ENCODE data around the gene UMPS.

The UMPS gene

DNA sequence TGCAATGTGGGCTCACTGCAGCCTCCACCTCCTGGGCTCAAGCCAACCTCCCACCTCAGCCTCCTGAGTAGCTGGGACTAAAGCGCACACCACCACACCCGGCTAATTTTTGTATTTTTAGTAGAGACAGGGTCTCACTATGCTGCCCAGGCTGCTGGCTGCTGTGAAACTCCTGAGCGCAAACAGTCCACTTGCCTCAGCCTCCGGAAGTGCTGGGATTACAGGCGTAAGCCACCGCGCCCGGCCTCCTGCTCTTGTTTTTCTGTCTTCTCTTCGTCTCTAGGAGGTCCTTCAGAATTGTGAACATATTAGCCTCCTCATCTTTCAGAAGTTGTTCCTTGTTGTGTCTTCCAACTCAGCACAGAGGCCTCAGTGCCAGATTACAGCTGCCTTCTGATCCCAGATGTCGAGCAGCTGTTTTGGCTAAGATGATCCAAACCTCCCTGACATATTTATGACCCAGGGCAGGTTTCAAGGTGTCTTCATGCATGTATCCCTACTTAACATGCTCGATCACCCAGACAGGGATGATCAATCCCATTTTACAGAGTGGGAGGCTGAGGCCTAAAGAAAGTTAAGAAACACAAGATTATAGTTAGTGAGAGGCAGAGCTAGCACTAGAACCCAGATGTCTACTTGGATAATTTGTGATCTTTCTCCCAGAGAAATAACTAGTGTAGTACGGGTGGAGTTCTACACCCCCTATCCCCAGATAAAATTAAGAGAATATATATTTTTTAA, 32.1 kb upstream of the UMPS start:
- TF ChIP-seq, protein P1, sequence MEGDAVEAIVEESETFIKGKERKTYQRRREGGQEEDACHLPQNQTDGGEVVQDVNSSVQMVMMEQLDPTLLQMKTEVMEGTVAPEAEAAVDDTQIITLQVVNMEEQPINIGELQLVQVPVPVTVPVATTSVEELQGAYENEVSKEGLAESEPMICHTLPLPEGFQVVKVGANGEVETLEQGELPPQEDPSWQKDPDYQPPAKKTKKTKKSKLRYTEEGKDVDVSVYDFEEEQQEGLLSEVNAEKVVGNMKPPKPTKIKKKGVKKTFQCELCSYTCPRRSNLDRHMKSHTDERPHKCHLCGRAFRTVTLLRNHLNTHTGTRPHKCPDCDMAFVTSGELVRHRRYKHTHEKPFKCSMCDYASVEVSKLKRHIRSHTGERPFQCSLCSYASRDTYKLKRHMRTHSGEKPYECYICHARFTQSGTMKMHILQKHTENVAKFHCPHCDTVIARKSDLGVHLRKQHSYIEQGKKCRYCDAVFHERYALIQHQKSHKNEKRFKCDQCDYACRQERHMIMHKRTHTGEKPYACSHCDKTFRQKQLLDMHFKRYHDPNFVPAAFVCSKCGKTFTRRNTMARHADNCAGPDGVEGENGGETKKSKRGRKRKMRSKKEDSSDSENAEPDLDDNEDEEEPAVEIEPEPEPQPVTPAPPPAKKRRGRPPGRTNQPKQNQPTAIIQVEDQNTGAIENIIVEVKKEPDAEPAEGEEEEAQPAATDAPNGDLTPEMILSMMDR (IDR thresholded peaks at IDR 0.05): no peak
- Histone ChIP-seq H3K27ac (no peak overlapping the region), H3K4me3 (no peak overlapping the region)
- DNase-seq (ENCODE audit: low spot score): no peak

DNA sequence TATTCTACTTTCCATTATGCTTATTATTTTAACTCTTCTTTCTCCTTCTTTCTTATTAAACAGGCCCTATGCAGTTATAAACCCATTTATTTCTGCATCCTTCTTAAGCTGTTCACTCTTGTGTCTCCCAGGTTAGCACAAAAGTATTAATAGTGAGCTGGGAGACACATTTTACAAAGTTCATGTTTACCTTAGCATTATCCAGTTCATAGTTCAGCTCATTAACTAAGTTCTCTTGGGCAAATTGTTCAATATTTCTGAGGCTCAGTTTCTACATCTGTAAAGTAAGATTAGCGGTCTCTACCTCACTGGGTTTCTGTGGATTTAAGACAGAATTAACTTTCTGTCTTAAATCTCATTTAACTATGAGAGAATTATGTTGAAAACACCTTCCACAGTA, 31.2 kb upstream of the UMPS start:
- TF ChIP-seq, protein P1 (IDR thresholded peaks at IDR 0.05): no peak
- H3K4me3 ChIP-seq: no peak overlapping the region
- H3K27ac ChIP-seq: no peak overlapping the region

GRCh38 chr3:124699686-124700396, 30.4 kb upstream of the UMPS start:
- Histone ChIP-seq H3K4me3 (no peak overlapping the region), H3K27ac (no peak overlapping the region)
- no peak for DNase-seq (ENCODE audit: low spot score)
- TF ChIP-seq, protein P1 (IDR thresholded peaks at IDR 0.05): no peak

More for the DNA sequence above, 31.2 kb upstream of the UMPS start:
- no peak for DNase-seq (ENCODE audit: low spot score)

GRCh38 chr3:124700880-124701684, 29.2 kb upstream of the UMPS start:
- Histone ChIP-seq H3K4me3 (no peak overlapping the region), H3K27ac (no peak overlapping the region)
- DNase-seq (ENCODE audit: low spot score): no peak
- TF ChIP-seq, protein P1 (IDR thresholded peaks at IDR 0.05): no peak

- TF ChIP-seq, protein P1 (IDR thresholded peaks at IDR 0.05): no peak
- Histone ChIP-seq H3K27ac (no peak overlapping the region), H3K4me3 (no peak overlapping the region)
- DNase-seq (ENCODE audit: low spot score): no peak
Observed at GRCh38 chr3:124701687-124702086, 28.6 kb upstream of the UMPS start.

DNA sequence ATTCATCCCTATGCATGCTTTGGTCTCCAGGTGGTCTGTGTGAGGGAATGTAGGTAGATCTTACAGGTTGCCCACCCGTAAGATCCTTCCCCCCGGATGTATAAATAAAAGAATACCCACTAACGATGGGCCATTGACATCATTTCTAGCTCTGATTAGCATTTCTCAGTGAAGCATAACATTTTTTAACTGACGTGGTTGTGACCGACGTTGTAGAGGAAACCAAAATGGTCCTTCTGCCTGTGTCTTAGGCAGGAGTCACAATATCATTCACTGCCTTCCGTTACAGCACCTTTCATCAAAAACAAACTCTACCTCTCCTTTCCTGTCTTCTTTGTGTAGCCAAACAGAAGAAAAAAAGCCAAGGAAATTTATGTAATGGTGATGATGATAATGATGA, 27.3 kb upstream of the UMPS start:
- TF ChIP-seq, protein P1 (IDR thresholded peaks at IDR 0.05): no peak
- no peak for DNase-seq (ENCODE audit: low spot score)
- no peak overlapping the region for H3K4me3 ChIP-seq
- no peak overlapping the region for H3K27ac ChIP-seq
